Ishikawa (cell line): ENCODE measurements around the gene TBC1D22A.

Experiments used
- CREB1 ChIP-seq: IDR thresholded peaks from 2 replicates; pipeline ENCODE4 v1.6.1; 2012; ENCODE audit warnings: low read depth
- EP300 ChIP-seq: IDR thresholded peaks from 2 replicates; pipeline ENCODE4 v1.6.1; 2012; ENCODE audit warnings: borderline replicate concordance
- TAF1 ChIP-seq: IDR thresholded peaks from 2 replicates; pipeline ENCODE4 v1.6.1; 2012; ENCODE audit warnings: low read depth, mild to moderate bottlenecking
- YY1 ChIP-seq: IDR thresholded peaks from 2 replicates; pipeline ENCODE4 v1.6.1; 2012; ENCODE audit warnings: low read depth
- TF ChIP-seq, protein P1 (sequence below): IDR thresholded peaks from 2 replicates; pipeline ENCODE4 v1.6.1; 2012

DNA sequence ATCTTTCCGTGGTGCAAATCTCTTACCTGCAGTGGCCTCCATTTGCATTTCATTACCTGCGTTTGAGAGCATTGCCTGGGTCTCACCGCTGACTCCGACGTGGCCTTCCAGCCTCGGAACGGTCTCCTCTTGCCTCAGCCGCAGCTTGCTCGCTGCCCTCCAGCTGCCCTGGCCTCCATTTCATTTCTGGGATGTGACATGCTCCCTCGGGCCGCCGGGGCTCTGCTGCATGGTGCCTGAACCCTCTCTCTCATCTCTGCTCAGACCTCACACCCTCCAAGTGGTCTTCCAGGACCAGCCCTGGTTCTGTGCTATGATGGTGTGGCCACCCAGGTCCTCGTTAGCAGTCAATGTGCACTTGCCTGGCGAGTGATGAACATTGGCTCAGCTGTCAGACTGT, 229.2 kb downstream of the TBC1D22A start:
- TF ChIP-seq CREB1, result no peak
- TF ChIP-seq, protein P1, sequence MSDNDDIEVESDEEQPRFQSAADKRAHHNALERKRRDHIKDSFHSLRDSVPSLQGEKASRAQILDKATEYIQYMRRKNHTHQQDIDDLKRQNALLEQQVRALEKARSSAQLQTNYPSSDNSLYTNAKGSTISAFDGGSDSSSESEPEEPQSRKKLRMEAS, result no peak
- TF ChIP-seq YY1, result no peak
- no peak for TF ChIP-seq TAF1
- TF ChIP-seq EP300, result no peak
